ENCODE data around the gene CLIP4. TPM values are rescaled to one million over a fixed set of nuclear protein-coding genes. Genes with fewer than 3 reads are reported as not detected.

The CLIP4 gene
- total and polyA plus RNA-seq, 5 donors, result 27.9 to 82.7 (median 71.2) TPM

- H3K4me3 ChIP-seq (ENCODE audit: low read length), result no peak overlapping the region
- H3K9me3 ChIP-seq (ENCODE audit: control insufficient read depth, low read length), result no peaks in the 10 kb centered on the region
- ATAC-seq (no peak), DNase-seq (peak in 1 of 3 donors; percentile 53)
- no peak overlapping the region for H3K27ac ChIP-seq (ENCODE audit: low read length)
- H3K27me3 ChIP-seq (ENCODE audit: control insufficient read depth, insufficient read depth), result no peaks in the 10 kb centered on the region
- H3K4me1 ChIP-seq (ENCODE audit: control insufficient read depth, insufficient read depth, low read length), result no peaks in the 10 kb centered on the region
- intact Hi-C loops (cut with DNase I), result no loop called here
- WGBS, result 92% methylated on average over 11 of the region's 11 CpGs
Measured at GRCh38 chr2:29223257-29223656, 108.0 kb downstream of the CLIP4 start.

- ATAC-seq (peak; percentile 56 to 65), DNase-seq (peak in 2 of 3 donors; percentile 37 to 65)
- no peaks in the 10 kb centered on the region for H3K27me3 ChIP-seq (ENCODE audit: control insufficient read depth, insufficient read depth)
- H3K9me3 ChIP-seq (ENCODE audit: control insufficient read depth, low read length), result no peaks in the 10 kb centered on the region
- intact Hi-C loops (cut with DNase I), result no loop called here
- 68% methylated on average over 7 of the region's 7 CpGs for WGBS
- H3K4me3 ChIP-seq (ENCODE audit: low read length), result no peak overlapping the region
- no peak overlapping the region for H3K27ac ChIP-seq (ENCODE audit: low read length)
- no peaks in the 10 kb centered on the region for H3K4me1 ChIP-seq (ENCODE audit: control insufficient read depth, insufficient read depth, low read length)
Measured at GRCh38 chr2:29223851-29224692, 108.9 kb downstream of the CLIP4 start.

GRCh38 chr2:29224693-29225551 is 109.7 kb downstream of the CLIP4 start:
- Histone ChIP-seq H3K4me1 (ENCODE audit: control insufficient read depth, insufficient read depth, low read length) (no peaks in the 10 kb centered on the region), H3K27ac (ENCODE audit: low read length) (no peak overlapping the region), H3K9me3 (ENCODE audit: control insufficient read depth, low read length) (no peaks in the 10 kb centered on the region), H3K27me3 (ENCODE audit: control insufficient read depth, insufficient read depth) (no peaks in the 10 kb centered on the region), H3K4me3 (ENCODE audit: low read length) (no peak overlapping the region)
- DNase-seq (no peak), ATAC-seq (no peak)
- WGBS, result 76% methylated on average over 17 of the region's 17 CpGs
- intact Hi-C loops (cut with DNase I), result no loop called here

- DNase-seq (no peak), ATAC-seq (no peak)
- H3K27ac ChIP-seq (ENCODE audit: low read length), result no peak overlapping the region
- H3K9me3 ChIP-seq (ENCODE audit: control insufficient read depth, low read length), result no peaks in the 10 kb centered on the region
- intact Hi-C loops (cut with DNase I), result no loop called here
- WGBS, result 80% methylated on average over 8 of the region's 8 CpGs
- H3K4me3 ChIP-seq (ENCODE audit: low read length), result no peak overlapping the region
- no peaks in the 10 kb centered on the region for H3K27me3 ChIP-seq (ENCODE audit: control insufficient read depth, insufficient read depth)
- no peaks in the 10 kb centered on the region for H3K4me1 ChIP-seq (ENCODE audit: control insufficient read depth, insufficient read depth, low read length)
Measured at GRCh38 chr2:29225814-29226213, 110.6 kb downstream of the CLIP4 start.

GRCh38 chr2:29226375-29226774 is 111.2 kb downstream of the CLIP4 start:
- no peaks in the 10 kb centered on the region for H3K4me1 ChIP-seq (ENCODE audit: control insufficient read depth, insufficient read depth, low read length)
- DNase-seq (no peak), ATAC-seq (no peak)
- intact Hi-C loops (cut with DNase I), result no loop called here
- no peak overlapping the region for H3K4me3 ChIP-seq (ENCODE audit: low read length)
- no peaks in the 10 kb centered on the region for H3K9me3 ChIP-seq (ENCODE audit: control insufficient read depth, low read length)
- 93% methylated on average over 3 of the region's 3 CpGs for WGBS
- no peak overlapping the region for H3K27ac ChIP-seq (ENCODE audit: low read length)
- H3K27me3 ChIP-seq (ENCODE audit: control insufficient read depth, insufficient read depth), result no peaks in the 10 kb centered on the region

- 54% methylated on average over 7 of the region's 7 CpGs for WGBS
- H3K27ac ChIP-seq (ENCODE audit: low read length), result no peak overlapping the region
- DNase-seq (no peak), ATAC-seq (no peak)
- H3K4me1 ChIP-seq (ENCODE audit: control insufficient read depth, insufficient read depth, low read length), result no peaks in the 10 kb centered on the region
- no peaks in the 10 kb centered on the region for H3K9me3 ChIP-seq (ENCODE audit: control insufficient read depth, low read length)
- no peak overlapping the region for H3K4me3 ChIP-seq (ENCODE audit: low read length)
- intact Hi-C loops (cut with DNase I), result no loop called here
- H3K27me3 ChIP-seq (ENCODE audit: control insufficient read depth, insufficient read depth), result no peaks in the 10 kb centered on the region
Measured at GRCh38 chr2:29226808-29227207, 111.6 kb downstream of the CLIP4 start.

- Histone ChIP-seq H3K27me3 (ENCODE audit: control insufficient read depth, insufficient read depth) (no peaks in the 10 kb centered on the region), H3K4me1 (ENCODE audit: control insufficient read depth, insufficient read depth, low read length) (no peaks in the 10 kb centered on the region), H3K27ac (ENCODE audit: low read length) (no peak overlapping the region), H3K4me3 (ENCODE audit: low read length) (no peak overlapping the region), H3K9me3 (ENCODE audit: control insufficient read depth, low read length) (no peaks in the 10 kb centered on the region)
- ATAC-seq (no peak), DNase-seq (no peak)
- intact Hi-C loops (cut with DNase I), result no loop called here
- whole genome bisulfite sequencing, result 48% methylated on average over 15 of the region's 15 CpGs
Measured at GRCh38 chr2:29227935-29228675, 112.9 kb downstream of the CLIP4 start.

GRCh38 chr2:29228947-29229346 is 113.7 kb downstream of the CLIP4 start:
- H3K27me3 ChIP-seq (ENCODE audit: control insufficient read depth, insufficient read depth), result no peaks in the 10 kb centered on the region
- ATAC-seq, result no peak
- H3K9me3 ChIP-seq (ENCODE audit: control insufficient read depth, low read length), result no peaks in the 10 kb centered on the region
- no peak overlapping the region for H3K4me3 ChIP-seq (ENCODE audit: low read length)
- no peak for DNase-seq
- no peaks in the 10 kb centered on the region for H3K4me1 ChIP-seq (ENCODE audit: control insufficient read depth, insufficient read depth, low read length)
- intact Hi-C loops (cut with DNase I), result no loop called here
- WGBS, result 68% methylated on average over 9 of the region's 9 CpGs
- H3K27ac ChIP-seq (ENCODE audit: low read length), result no peak overlapping the region

GRCh38 chr2:29229640-29230039 is 114.4 kb downstream of the CLIP4 start:
- ATAC-seq (no peak), DNase-seq (no peak)
- no peaks in the 10 kb centered on the region for H3K27me3 ChIP-seq (ENCODE audit: control insufficient read depth, insufficient read depth)
- no peak overlapping the region for H3K27ac ChIP-seq (ENCODE audit: low read length)
- 84% methylated on average over 9 of the region's 9 CpGs for WGBS
- H3K4me3 ChIP-seq (ENCODE audit: low read length), result no peak overlapping the region
- no peaks in the 10 kb centered on the region for H3K9me3 ChIP-seq (ENCODE audit: control insufficient read depth, low read length)
- no peaks in the 10 kb centered on the region for H3K4me1 ChIP-seq (ENCODE audit: control insufficient read depth, insufficient read depth, low read length)
- intact Hi-C loops (cut with DNase I), result no loop called here

- H3K4me1 ChIP-seq (ENCODE audit: control insufficient read depth, insufficient read depth, low read length), result no peaks in the 10 kb centered on the region
- no peak overlapping the region for H3K27ac ChIP-seq (ENCODE audit: low read length)
- no peak for DNase-seq
- no peaks in the 10 kb centered on the region for H3K27me3 ChIP-seq (ENCODE audit: control insufficient read depth, insufficient read depth)
- H3K4me3 ChIP-seq (ENCODE audit: low read length), result no peak overlapping the region
- intact Hi-C loops (cut with DNase I), result no loop called here
- no peak for ATAC-seq
- 92% methylated on average over 14 of the region's 14 CpGs for WGBS
- H3K9me3 ChIP-seq (ENCODE audit: control insufficient read depth, low read length), result no peaks in the 10 kb centered on the region
Measured at GRCh38 chr2:29232041-29232440, 116.8 kb downstream of the CLIP4 start.

- intact Hi-C loops (cut with DNase I), result no loop called here
Measured at GRCh38 chr2:29233428-29233827, 118.2 kb downstream of the CLIP4 start.

More at GRCh38 chr2:29233428-29233827, 118.2 kb downstream of the CLIP4 start:
- H3K27me3 ChIP-seq (ENCODE audit: control insufficient read depth, insufficient read depth), result no peaks in the 10 kb centered on the region
- 65% methylated on average over 6 of the region's 6 CpGs for WGBS
- no peak for DNase-seq
- H3K27ac ChIP-seq (ENCODE audit: low read length), result no peak overlapping the region
- H3K9me3 ChIP-seq (ENCODE audit: control insufficient read depth, low read length), result no peaks in the 10 kb centered on the region
- no peak for ATAC-seq
- no peaks in the 10 kb centered on the region for H3K4me1 ChIP-seq (ENCODE audit: control insufficient read depth, insufficient read depth, low read length)
- H3K4me3 ChIP-seq (ENCODE audit: low read length), result no peak overlapping the region
